Measurements from ENCODE around the gene HRH1. TPM values are rescaled to one million over a fixed set of nuclear protein-coding genes. Genes with fewer than 3 reads are reported as not detected.
A peak's percentile ranks its signal among the peaks of the same experiment; 100 is the strongest.

The HRH1 gene
- total and polyA plus RNA-seq, 2 experiments from 2014 or later = not detected

DNA sequence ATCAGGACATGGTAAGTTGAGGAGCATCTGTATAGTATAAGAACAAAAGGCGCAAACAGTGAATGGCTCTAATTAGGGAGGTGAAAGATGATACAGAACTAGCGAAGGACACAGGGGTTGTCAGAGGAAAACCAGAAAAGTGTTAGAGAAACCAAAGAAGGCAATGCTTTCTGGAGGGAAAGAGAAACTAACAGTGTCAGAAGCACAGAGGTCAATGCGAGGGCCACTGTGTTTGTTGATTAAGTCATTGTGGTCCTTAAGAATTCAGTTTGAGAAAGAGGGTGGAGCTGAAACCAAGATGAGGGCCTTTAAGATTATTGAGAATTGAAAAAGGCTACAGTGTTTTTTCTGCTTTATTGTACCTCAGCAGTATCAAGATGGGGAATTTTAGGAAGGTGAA is 146.7 kb downstream of the HRH1 start:
- Histone ChIP-seq H3K27me3 (no peaks in the 10 kb centered on the region), H3K27ac (no peak overlapping the region), H3K36me3 (peaks cover 5% of the 10 kb centered on the region), H3K4me1 (ENCODE audit: low read depth) (no peaks in the 10 kb centered on the region), H3K9me3 (ENCODE audit: low read depth) (no peaks in the 10 kb centered on the region), H3K4me3 (no peak overlapping the region)
- TF ChIP-seq, protein P1, sequence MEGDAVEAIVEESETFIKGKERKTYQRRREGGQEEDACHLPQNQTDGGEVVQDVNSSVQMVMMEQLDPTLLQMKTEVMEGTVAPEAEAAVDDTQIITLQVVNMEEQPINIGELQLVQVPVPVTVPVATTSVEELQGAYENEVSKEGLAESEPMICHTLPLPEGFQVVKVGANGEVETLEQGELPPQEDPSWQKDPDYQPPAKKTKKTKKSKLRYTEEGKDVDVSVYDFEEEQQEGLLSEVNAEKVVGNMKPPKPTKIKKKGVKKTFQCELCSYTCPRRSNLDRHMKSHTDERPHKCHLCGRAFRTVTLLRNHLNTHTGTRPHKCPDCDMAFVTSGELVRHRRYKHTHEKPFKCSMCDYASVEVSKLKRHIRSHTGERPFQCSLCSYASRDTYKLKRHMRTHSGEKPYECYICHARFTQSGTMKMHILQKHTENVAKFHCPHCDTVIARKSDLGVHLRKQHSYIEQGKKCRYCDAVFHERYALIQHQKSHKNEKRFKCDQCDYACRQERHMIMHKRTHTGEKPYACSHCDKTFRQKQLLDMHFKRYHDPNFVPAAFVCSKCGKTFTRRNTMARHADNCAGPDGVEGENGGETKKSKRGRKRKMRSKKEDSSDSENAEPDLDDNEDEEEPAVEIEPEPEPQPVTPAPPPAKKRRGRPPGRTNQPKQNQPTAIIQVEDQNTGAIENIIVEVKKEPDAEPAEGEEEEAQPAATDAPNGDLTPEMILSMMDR (IDR thresholded peaks at IDR 0.05; ENCODE audit: low read depth, low read length) = no peak
- DNase-seq (ENCODE audit: low read depth in 1 of 2, low spot score in 1 of 2) = no peak

DNA sequence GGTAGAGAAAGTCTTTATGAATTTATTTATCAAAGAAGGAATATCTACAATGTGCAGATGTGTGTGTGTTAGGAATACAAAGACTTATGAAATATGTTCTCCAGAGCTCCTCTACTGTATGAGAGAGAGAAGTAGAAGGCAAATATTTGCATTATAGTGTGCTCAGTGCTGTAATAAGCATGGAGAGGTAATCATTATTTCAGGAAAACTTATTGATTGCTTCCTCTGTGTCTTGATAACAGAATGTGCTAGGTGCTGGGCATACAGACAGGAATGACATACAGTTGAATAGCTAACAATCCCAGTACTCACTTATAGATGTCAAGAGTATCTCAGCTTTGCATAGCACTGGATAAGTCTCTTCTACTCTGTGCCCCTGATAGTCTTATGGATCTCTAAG is 148.2 kb downstream of the HRH1 start:
- Histone ChIP-seq H3K27me3 (no peaks in the 10 kb centered on the region), H3K4me1 (ENCODE audit: low read depth) (no peaks in the 10 kb centered on the region), H3K4me3 (no peak overlapping the region), H3K27ac (no peak overlapping the region), H3K36me3 (peaks cover 5% of the 10 kb centered on the region), H3K9me3 (ENCODE audit: low read depth) (no peaks in the 10 kb centered on the region)
- no peak for DNase-seq (ENCODE audit: low read depth in 1 of 2, low spot score in 1 of 2)
- TF ChIP-seq, protein P1 (IDR thresholded peaks at IDR 0.05; ENCODE audit: low read depth, low read length) = no peak

DNA sequence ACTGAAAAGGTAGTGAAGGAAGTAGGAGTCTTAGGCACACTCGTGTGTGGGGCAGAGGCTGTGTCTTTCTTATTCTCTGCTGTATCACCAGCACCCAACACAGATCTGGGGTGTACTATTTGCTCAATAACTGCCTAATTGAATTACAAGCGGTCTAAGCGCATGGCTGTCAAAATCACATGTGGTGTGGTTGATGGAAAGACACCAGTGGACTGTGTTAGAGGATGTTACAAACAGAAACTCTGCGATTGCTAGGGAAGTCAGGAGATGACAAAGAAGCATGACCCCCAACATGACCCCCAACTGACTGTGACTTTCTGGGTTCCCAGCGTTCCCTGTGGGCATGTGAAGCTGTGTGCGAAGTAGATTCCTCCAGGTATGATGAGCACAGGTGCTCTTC is 149.9 kb downstream of the HRH1 start:
- Histone ChIP-seq H3K9me3 (ENCODE audit: low read depth) (no peaks in the 10 kb centered on the region), H3K4me3 (no peak overlapping the region), H3K27me3 (no peaks in the 10 kb centered on the region), H3K36me3 (peaks cover 9% of the 10 kb centered on the region), H3K4me1 (ENCODE audit: low read depth) (no peaks in the 10 kb centered on the region), H3K27ac (no peak overlapping the region)
- TF ChIP-seq, protein P1 (IDR thresholded peaks at IDR 0.05; ENCODE audit: low read depth, low read length) = no peak
- DNase-seq (ENCODE audit: low read depth in 1 of 2, low spot score in 1 of 2) = no peak

DNA sequence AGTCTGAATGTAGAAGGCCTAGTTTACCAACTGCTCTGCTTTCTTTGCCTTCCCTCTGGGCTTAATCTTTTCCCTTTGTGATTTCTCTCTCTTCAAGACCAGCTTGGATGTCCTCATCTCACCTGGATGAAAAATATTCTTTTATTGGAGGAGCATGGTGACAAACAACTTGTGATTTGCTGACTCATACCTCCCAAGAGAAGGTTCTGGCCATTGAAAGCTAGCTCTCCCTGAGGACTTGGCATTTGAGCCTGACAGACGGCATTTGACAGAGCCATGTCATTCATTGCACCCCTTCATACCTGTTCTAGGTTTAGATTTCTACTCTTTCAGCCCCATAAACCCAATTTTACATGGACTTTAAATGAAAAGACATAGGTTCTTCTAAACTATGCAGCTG is 151.2 kb downstream of the HRH1 start:
- TF ChIP-seq, protein P1 (IDR thresholded peaks at IDR 0.05; ENCODE audit: low read depth, low read length) = no peak
- H3K27ac ChIP-seq = no peak overlapping the region
- peaks cover 12% of the 10 kb centered on the region for H3K36me3 ChIP-seq
- H3K4me3 ChIP-seq = no peak overlapping the region
- DNase-seq (ENCODE audit: low read depth in 1 of 2, low spot score in 1 of 2) = no peak
- no peaks in the 10 kb centered on the region for H3K27me3 ChIP-seq
- no peaks in the 10 kb centered on the region for H3K4me1 ChIP-seq (ENCODE audit: low read depth)
- no peaks in the 10 kb centered on the region for H3K9me3 ChIP-seq (ENCODE audit: low read depth)

DNA sequence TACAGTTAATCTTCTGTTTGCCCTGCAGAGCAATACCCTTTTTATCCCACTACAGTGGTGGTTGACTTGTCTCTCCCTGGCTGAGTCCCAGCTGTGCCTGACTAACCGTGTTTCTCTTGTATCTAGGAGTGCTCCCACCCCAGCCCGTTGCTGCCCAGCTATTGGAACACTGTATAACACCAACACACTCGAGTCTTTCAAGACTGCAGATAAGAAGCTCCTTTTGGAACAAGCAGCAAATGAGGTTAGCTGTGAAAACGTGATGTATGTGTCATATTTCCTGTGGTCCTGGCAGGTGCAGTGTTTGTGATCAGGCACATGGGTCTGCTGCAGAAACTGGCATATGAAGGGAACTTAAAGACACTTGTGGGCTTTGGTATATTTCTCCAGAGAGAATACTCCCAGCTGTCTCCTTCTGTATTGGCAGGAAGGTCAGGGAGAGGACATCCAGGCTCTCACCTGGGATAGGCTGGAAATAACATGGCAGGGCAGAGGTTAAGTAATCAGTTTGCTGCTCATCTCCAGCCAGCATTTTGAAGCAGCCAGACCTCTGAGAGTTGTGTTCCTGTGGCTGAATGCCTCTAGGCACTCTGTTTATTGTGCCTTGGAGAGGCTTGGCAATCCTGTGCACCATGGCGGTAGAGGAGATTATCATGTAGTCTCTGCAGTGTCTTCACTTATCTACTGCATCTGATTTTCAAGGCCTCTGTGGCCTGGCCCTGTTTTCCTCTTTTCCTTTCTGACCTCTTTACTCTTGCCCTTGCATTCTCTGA is 152.7 kb downstream of the HRH1 start:
- no peaks in the 10 kb centered on the region for H3K9me3 ChIP-seq (ENCODE audit: low read depth)
- H3K27me3 ChIP-seq = no peaks in the 10 kb centered on the region
- no peaks in the 10 kb centered on the region for H3K4me1 ChIP-seq (ENCODE audit: low read depth)
- peaks cover 9% of the 10 kb centered on the region for H3K36me3 ChIP-seq
- DNase-seq (ENCODE audit: low read depth in 1 of 2, low spot score in 1 of 2) = peak; percentile 26 to 66
- no peak overlapping the region for H3K4me3 ChIP-seq
- TF ChIP-seq, protein P1 (IDR thresholded peaks at IDR 0.05; ENCODE audit: low read depth, low read length) = no peak
- H3K27ac ChIP-seq = no peak overlapping the region

Data from cardiac muscle cell (in vitro differentiated cells and primary cell).